PFSK-1 (cell line): ENCODE measurements around the gene CAMTA1.

Experiments
- POLR2AphosphoS5 ChIP-seq: IDR thresholded peaks from 2 replicates; pipeline ENCODE4 v1.6.1; 2012; ENCODE audit warnings: low read depth, mild to moderate bottlenecking, control low read depth, low read length, moderate library complexity
- SIN3A ChIP-seq: IDR thresholded peaks from 2 replicates; pipeline ENCODE4 v1.6.1; 2012; ENCODE audit warnings: mild to moderate bottlenecking, low read length, moderate library complexity, borderline replicate concordance; ENCODE audit not compliant: insufficient read depth
- TAF1 ChIP-seq: IDR thresholded peaks from 2 replicates; pipeline ENCODE4 v1.6.1; 2012; ENCODE audit warnings: low read length, control low read depth, borderline replicate concordance; ENCODE audit not compliant: insufficient read depth
- TF ChIP-seq, protein P1 (sequence below), 2 experiments: IDR thresholded peaks; 2 replicates each; pipeline versions ENCODE4 v1.6.1 to v1.8.0; 2011 to 2012; ENCODE audit warnings: low read depth in 2 of 2, low read length in 2 of 2, control low read depth in 1 of 2, inconsistent platforms in 1 of 2, mild to moderate bottlenecking in 1 of 2, moderate library complexity in 1 of 2; ENCODE audit not compliant: insufficient read depth in 1 of 2

DNA sequence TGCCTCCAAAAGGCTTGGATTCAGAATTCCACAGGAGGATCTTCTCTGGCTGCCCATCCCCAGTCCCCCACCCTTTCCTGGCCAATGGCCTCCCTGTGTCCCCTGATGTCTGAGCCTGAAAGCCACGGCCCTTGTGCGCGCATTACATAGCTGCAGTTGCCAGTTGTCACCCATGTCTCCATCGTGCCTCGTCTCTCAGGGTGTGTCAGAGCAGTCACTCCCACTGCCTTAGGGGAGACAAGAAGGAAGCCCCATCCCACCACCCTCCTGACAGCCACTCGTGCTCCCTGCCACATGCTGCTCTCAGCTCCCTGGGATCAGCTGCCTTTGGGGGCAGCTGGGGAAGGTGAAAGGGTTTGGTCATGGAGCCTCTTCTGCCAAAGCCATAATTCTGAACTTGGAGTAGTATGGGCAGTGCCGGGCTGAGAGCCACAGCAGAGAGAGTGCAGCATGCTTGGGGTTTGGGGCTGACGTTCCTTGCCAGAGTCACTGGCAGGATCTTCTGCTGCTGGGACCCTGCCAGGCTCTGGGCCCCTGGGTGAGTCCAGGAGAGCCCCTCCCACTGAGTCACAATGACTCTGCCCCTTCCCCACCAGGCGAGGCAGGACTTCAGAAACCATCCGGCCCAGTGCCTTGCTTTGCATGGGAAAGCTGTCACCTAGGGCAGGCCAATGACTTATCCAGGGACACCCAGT is 700.0 kb downstream of the CAMTA1 start:
- TF ChIP-seq, protein P1, sequence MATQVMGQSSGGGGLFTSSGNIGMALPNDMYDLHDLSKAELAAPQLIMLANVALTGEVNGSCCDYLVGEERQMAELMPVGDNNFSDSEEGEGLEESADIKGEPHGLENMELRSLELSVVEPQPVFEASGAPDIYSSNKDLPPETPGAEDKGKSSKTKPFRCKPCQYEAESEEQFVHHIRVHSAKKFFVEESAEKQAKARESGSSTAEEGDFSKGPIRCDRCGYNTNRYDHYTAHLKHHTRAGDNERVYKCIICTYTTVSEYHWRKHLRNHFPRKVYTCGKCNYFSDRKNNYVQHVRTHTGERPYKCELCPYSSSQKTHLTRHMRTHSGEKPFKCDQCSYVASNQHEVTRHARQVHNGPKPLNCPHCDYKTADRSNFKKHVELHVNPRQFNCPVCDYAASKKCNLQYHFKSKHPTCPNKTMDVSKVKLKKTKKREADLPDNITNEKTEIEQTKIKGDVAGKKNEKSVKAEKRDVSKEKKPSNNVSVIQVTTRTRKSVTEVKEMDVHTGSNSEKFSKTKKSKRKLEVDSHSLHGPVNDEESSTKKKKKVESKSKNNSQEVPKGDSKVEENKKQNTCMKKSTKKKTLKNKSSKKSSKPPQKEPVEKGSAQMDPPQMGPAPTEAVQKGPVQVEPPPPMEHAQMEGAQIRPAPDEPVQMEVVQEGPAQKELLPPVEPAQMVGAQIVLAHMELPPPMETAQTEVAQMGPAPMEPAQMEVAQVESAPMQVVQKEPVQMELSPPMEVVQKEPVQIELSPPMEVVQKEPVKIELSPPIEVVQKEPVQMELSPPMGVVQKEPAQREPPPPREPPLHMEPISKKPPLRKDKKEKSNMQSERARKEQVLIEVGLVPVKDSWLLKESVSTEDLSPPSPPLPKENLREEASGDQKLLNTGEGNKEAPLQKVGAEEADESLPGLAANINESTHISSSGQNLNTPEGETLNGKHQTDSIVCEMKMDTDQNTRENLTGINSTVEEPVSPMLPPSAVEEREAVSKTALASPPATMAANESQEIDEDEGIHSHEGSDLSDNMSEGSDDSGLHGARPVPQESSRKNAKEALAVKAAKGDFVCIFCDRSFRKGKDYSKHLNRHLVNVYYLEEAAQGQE (IDR thresholded peaks at IDR 0.05; ENCODE audit: insufficient read depth in 1 of 2, low read depth in 2 of 2, low read length in 2 of 2): no peak
- TF ChIP-seq TAF1 (no peak), POLR2AphosphoS5 (no peak), SIN3A (no peak)
